Right renal pelvis (tissue), 4 donors: ENCODE results near the gene CCL20. TPM values are rescaled to one million over a fixed set of nuclear protein-coding genes. Genes with fewer than 3 reads are reported as not detected.
A peak's percentile ranks its signal among the peaks of the same experiment; 100 is the strongest.
"Not testable (repeated sequence)": the region's sequence is repeated elsewhere in the genome, so short reads cannot be mapped to it uniquely, and the experiment has no call there.

ENCODE experiments used
- DNase-seq, 4 donors: peaks; one replicate each; pipeline ENCODE4 v3.0.0-alpha.2; 2013; ENCODE audit warnings: low read depth in 4 of 4, low spot score in 3 of 4, missing footprints in 1 of 4
- polyA plus RNA-seq, 4 donors: library from polyadenylated mRNA; unstranded; fragments of 120-200 nt; gene quantifications; one replicate each; pipeline ENCODE4 v1.2.1, GENCODE V29; 2013; ENCODE audit not compliant: insufficient read length in 4 of 4

Gene CCL20
- polyA plus RNA-seq, result under 1 TPM in 2 of 4 donors, not detected in 2; 0.22 to 0.52 TPM

GRCh38 chr2:227813562-227814353 lies at the start of gene CCL20:
Gene CCL20, plus strand, starts transcription at chr2:227813842. Its CDS starts 70 bp downstream, at chr2:227813912.
- no peak for DNase-seq

- no peak for DNase-seq
Measured at GRCh38 chr2:227765788-227766372, 47.8 kb upstream of the CCL20 start.

GRCh38 chr2:227766373-227766883 lies 47.2 kb upstream of the CCL20 start:
- peak in 3 of 4 donors; percentile 63 to 68 (median 65) for DNase-seq

GRCh38 chr2:227767830-227768229 lies 45.8 kb upstream of the CCL20 start:
- no peak for DNase-seq

- no peak for DNase-seq
Measured at GRCh38 chr2:227772197-227772661, 41.4 kb upstream of the CCL20 start.

GRCh38 chr2:227772932-227773331 lies 40.7 kb upstream of the CCL20 start:
- DNase-seq, result no peak

- no peak for DNase-seq
Measured at GRCh38 chr2:227774011-227774624, 39.5 kb upstream of the CCL20 start.

GRCh38 chr2:227774895-227775842 lies 38.5 kb upstream of the CCL20 start:
- no peak for DNase-seq

- no peak for DNase-seq
Measured at GRCh38 chr2:227780981-227781615, 32.5 kb upstream of the CCL20 start.

GRCh38 chr2:227781841-227782240 lies 31.8 kb upstream of the CCL20 start:
- no peak for DNase-seq

- DNase-seq, result no peak
Measured at GRCh38 chr2:227782804-227783203, 30.8 kb upstream of the CCL20 start.

GRCh38 chr2:227783404-227784138 lies 30.1 kb upstream of the CCL20 start:
- no peak for DNase-seq

- no peak for DNase-seq
Measured at GRCh38 chr2:227785293-227785692, 28.3 kb upstream of the CCL20 start.

GRCh38 chr2:227788561-227789018 lies 25.1 kb upstream of the CCL20 start:
- DNase-seq, result no peak

- no peak for DNase-seq
Measured at GRCh38 chr2:227789803-227790202, 23.8 kb upstream of the CCL20 start.

GRCh38 chr2:227793148-227793712 lies 20.4 kb upstream of the CCL20 start:
- DNase-seq, result no peak

GRCh38 chr2:227796045-227796711 lies 17.5 kb upstream of the CCL20 start:
- DNase-seq, result no peak

- not testable (repeated sequence) for DNase-seq
Measured at GRCh38 chr2:227796768-227797167, 16.9 kb upstream of the CCL20 start.
